OCI-LY1 (cell line): Measurements from ENCODE around the gene TAF1L.

Experiments
- EZH2 ChIP-seq: fragments of 200-600 bp; sonication (generic), shearing (Covaris generic); IDR thresholded peaks from 2 replicates; pipeline ENCODE4 v1.8.0; 2017; ENCODE audit warnings: borderline replicate concordance, mixed run types, mild to moderate bottlenecking, antibody characterized with exemption, low read length, moderate library complexity, mixed read lengths
- TF ChIP-seq, protein P1 (sequence below): fragments of 200-600 bp; sonication (generic), shearing (Covaris generic); IDR thresholded peaks from 2 replicates; pipeline ENCODE4 v1.5.1; 2017; ENCODE audit warnings: mild to moderate bottlenecking, antibody characterized with exemption, low read length, moderate library complexity, mixed read lengths

DNA sequence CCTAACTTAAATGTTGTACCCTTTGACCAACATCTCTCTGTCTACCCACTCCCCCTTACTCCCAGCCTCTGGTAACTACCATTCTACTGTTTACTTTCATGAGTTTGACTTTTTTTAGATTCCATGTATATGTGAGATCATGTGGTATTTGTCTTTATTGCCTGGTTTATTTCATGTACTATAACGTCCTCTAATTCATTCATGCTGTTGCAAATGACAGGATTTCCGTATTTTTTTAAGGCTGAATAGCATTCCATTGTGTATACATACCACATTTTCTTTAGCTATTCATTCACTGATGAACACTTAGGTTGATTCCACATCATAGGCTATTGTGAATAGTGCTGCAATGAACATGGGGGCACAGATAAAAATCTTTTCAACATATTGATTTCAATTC, 50.7 kb downstream of the TAF1L start:
- TF ChIP-seq, protein P1, sequence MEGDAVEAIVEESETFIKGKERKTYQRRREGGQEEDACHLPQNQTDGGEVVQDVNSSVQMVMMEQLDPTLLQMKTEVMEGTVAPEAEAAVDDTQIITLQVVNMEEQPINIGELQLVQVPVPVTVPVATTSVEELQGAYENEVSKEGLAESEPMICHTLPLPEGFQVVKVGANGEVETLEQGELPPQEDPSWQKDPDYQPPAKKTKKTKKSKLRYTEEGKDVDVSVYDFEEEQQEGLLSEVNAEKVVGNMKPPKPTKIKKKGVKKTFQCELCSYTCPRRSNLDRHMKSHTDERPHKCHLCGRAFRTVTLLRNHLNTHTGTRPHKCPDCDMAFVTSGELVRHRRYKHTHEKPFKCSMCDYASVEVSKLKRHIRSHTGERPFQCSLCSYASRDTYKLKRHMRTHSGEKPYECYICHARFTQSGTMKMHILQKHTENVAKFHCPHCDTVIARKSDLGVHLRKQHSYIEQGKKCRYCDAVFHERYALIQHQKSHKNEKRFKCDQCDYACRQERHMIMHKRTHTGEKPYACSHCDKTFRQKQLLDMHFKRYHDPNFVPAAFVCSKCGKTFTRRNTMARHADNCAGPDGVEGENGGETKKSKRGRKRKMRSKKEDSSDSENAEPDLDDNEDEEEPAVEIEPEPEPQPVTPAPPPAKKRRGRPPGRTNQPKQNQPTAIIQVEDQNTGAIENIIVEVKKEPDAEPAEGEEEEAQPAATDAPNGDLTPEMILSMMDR = no peak
- TF ChIP-seq EZH2 = no peak
